Common myeloid progenitor, CD34-positive (primary cell): ENCODE results near the gene GPX2.

Experiments
- CTCF ChIA-PET: fragments of 350-600 bp; sonication (Branson Sonifier 250); formaldehyde crosslinking; loops from one replicate; lab custom pipeline; 2021; ENCODE audit warnings: antibody characterized with exemption; lab: Charles Lee
- POLR2A ChIA-PET: fragments of 350-600 bp; sonication (Branson Sonifier 250); formaldehyde crosslinking; loops from one replicate; lab custom pipeline; 2021; ENCODE audit warnings: antibody characterized with exemption; lab: Charles Lee
- DNase-seq, 3 donors: peaks; one replicate each; pipeline versions ENCODE4 v3.0.0 to v3.0.0-alpha.2; 2013
- H3K27ac ChIP-seq, 2 experiments: 1 replicate in 1 of 2; 2 replicates in 1 of 2; pipeline ENCODE4 v1.7.0; 2013; ENCODE audit warnings: inconsistent platforms in 2 of 2, low read length in 2 of 2, mild to moderate bottlenecking in 2 of 2, low read depth in 1 of 2, moderate library complexity in 1 of 2; ENCODE audit not compliant: severe bottlenecking in 2 of 2, insufficient read depth in 1 of 2, poor library complexity in 1 of 2
- H3K27me3 ChIP-seq, 5 experiments: replicated peaks in 2 of 5; 1 replicate in 3 of 5; 2 replicates in 2 of 5; pipeline versions ENCODE4 v1.6.1 to v1.7.0; 2013; ENCODE audit warnings: low read length in 4 of 5, mild to moderate bottlenecking in 2 of 5, moderate library complexity in 2 of 5, inconsistent platforms in 1 of 5; ENCODE audit not compliant: insufficient read depth in 5 of 5, control insufficient read depth in 4 of 5
- H3K36me3 ChIP-seq, 4 experiments: 1 replicate in 2 of 4; 2 replicates in 2 of 4; pipeline versions ENCODE4 v1.6.1 to v1.7.0; 2013; ENCODE audit warnings: low read length in 3 of 4, control low read depth in 1 of 4, mild to moderate bottlenecking in 1 of 4; ENCODE audit not compliant: control insufficient read depth in 4 of 4, insufficient read depth in 4 of 4
- H3K4me1 ChIP-seq, 4 experiments: 1 replicate in 3 of 4; 2 replicates in 1 of 4; pipeline versions ENCODE4 v1.6.1 to v1.7.1; 2013; ENCODE audit warnings: low read length in 3 of 4, mild to moderate bottlenecking in 3 of 4, control low read depth in 1 of 4, inconsistent platforms in 1 of 4, moderate library complexity in 1 of 4; ENCODE audit not compliant: control insufficient read depth in 4 of 4, insufficient read depth in 4 of 4; ENCODE audit errors: control extremely low read depth in 1 of 4
- H3K4me3 ChIP-seq, 7 experiments: 1 replicate in 4 of 7; 2 replicates in 3 of 7; pipeline versions ENCODE4 v1.5.1 to v1.7.0; 2013; ENCODE audit warnings: mild to moderate bottlenecking in 7 of 7, low read length in 6 of 7, moderate library complexity in 6 of 7, inconsistent platforms in 2 of 7, low read depth in 2 of 7, control low read depth in 1 of 7; ENCODE audit not compliant: insufficient read depth in 4 of 7, control insufficient read depth in 1 of 7; ENCODE audit errors: extremely low read depth in 1 of 7
- H3K9me3 ChIP-seq, 5 experiments: 1 replicate in 4 of 5; 2 replicates in 1 of 5; pipeline versions ENCODE4 v1.6.1 to v1.7.1; 2013; ENCODE audit warnings: low read length in 4 of 5, mild to moderate bottlenecking in 2 of 5, inconsistent platforms in 1 of 5, low read depth in 1 of 5, moderate library complexity in 1 of 5; ENCODE audit not compliant: control insufficient read depth in 4 of 5, insufficient read depth in 2 of 5; ENCODE audit errors: control extremely low read depth in 1 of 5
- WGBS: methylation state at CpG from one replicate; pipeline ENCODE4 v1.1.5; 2013; ENCODE audit not compliant: insufficient coverage; 5-methylcytosine and 5-hydroxymethylcytosine counted together

Gene GPX2

GRCh38 chr14:64970776-64971477, 28.4 kb upstream of the GPX2 start:
- ChIA-PET CTCF (interaction anchor here (1.0 to 3.0 kb wide), 9 partner anchors 9 to 158 kb away, joined by 3 to 16 read pairs (median 3); partner anchors contain the start of gene FNTB), POLR2A (no interaction called here)
- 74% methylated on average over 8 of the region's 8 CpGs for WGBS
- Histone ChIP-seq H3K4me1 (peaks cover 0 to 35% (median 27%) of the 10 kb centered on the region in 4 experiments), H3K9me3 (no peaks in the 10 kb centered on the region), H3K4me3 (peak overlapping the region in 4 of 7 experiments; percentile 67 to 80 (median 71)), H3K36me3 (no peaks in the 10 kb centered on the region), H3K27me3 (peaks cover 0 to 9% (median 0%) of the 10 kb centered on the region in 5 experiments), H3K27ac (no peak overlapping the region)
- DNase-seq = no peak

GRCh38 chr14:64970041-64970440, 27.5 kb upstream of the GPX2 start:
- H3K4me3 ChIP-seq = no peak overlapping the region
- no peak for DNase-seq
- WGBS = 6% methylated on average over 3 of the region's 3 CpGs
- ChIA-PET POLR2A (no interaction called here), CTCF (interaction anchor here (0.9 to 3.0 kb wide), 10 partner anchors 8 to 157 kb away, joined by 3 to 16 read pairs (median 3); partner anchors contain the start of gene FNTB)
- peaks cover 0 to 35% (median 27%) of the 10 kb centered on the region in 4 experiments for H3K4me1 ChIP-seq
- H3K27ac ChIP-seq = no peak overlapping the region
- no peaks in the 10 kb centered on the region for H3K36me3 ChIP-seq
- peaks cover 0 to 9% (median 0%) of the 10 kb centered on the region in 5 experiments for H3K27me3 ChIP-seq
- H3K9me3 ChIP-seq = no peaks in the 10 kb centered on the region

GRCh38 chr14:64968651-64969050, 26.1 kb upstream of the GPX2 start:
- ChIA-PET POLR2A (no interaction called here), CTCF (interaction anchor here (0.9 to 3.0 kb wide), 3 partner anchors 13 to 24 kb away, joined by 3 to 16 read pairs (median 3); no protein-coding TSS in a partner anchor)
- Histone ChIP-seq H3K4me1 (peaks cover 0 to 35% (median 27%) of the 10 kb centered on the region in 4 experiments), H3K9me3 (no peaks in the 10 kb centered on the region), H3K36me3 (no peaks in the 10 kb centered on the region), H3K27ac (no peak overlapping the region), H3K27me3 (peaks cover 0 to 9% (median 0%) of the 10 kb centered on the region in 5 experiments), H3K4me3 (no peak overlapping the region)
- no peak for DNase-seq
- 69% methylated on average over 6 of the region's 6 CpGs for WGBS

GRCh38 chr14:64968167-64968566, 25.6 kb upstream of the GPX2 start:
- peaks cover 0 to 9% (median 0%) of the 10 kb centered on the region in 5 experiments for H3K27me3 ChIP-seq
- no peak for DNase-seq
- 94% methylated on average over 6 of the region's 7 CpGs for WGBS
- H3K36me3 ChIP-seq = no peaks in the 10 kb centered on the region
- CTCF ChIA-PET = interaction anchor here (0.9 to 3.0 kb wide), 3 partner anchors 14 to 24 kb away, joined by 3 to 16 read pairs (median 3); no protein-coding TSS in a partner anchor
- no peak overlapping the region for H3K27ac ChIP-seq
- H3K4me1 ChIP-seq = peaks cover 0 to 35% (median 27%) of the 10 kb centered on the region in 4 experiments
- no peak overlapping the region for H3K4me3 ChIP-seq
- no peaks in the 10 kb centered on the region for H3K9me3 ChIP-seq
- POLR2A ChIA-PET = no interaction called here

GRCh38 chr14:64966976-64967375, 24.4 kb upstream of the GPX2 start:
- H3K4me3 ChIP-seq = no peak overlapping the region
- H3K9me3 ChIP-seq = no peaks in the 10 kb centered on the region
- peaks cover 0 to 30% (median 25%) of the 10 kb centered on the region in 4 experiments for H3K4me1 ChIP-seq
- H3K27ac ChIP-seq = no peak overlapping the region
- no peak for DNase-seq
- H3K36me3 ChIP-seq = no peaks in the 10 kb centered on the region
- ChIA-PET CTCF (interaction anchor here (1.4 kb wide), 1 partner anchor 14 kb away, joined by 5 read pairs; no protein-coding TSS in a partner anchor), POLR2A (no interaction called here)
- 80% methylated on average over 1 of the region's 2 CpGs for WGBS
- H3K27me3 ChIP-seq = peaks cover 0 to 6% (median 0%) of the 10 kb centered on the region in 5 experiments

GRCh38 chr14:64965356-64966000, 22.9 kb upstream of the GPX2 start:
- Histone ChIP-seq H3K4me1 (peaks cover 0 to 24% (median 18%) of the 10 kb centered on the region in 4 experiments), H3K27ac (no peak overlapping the region), H3K36me3 (no peaks in the 10 kb centered on the region), H3K27me3 (no peaks in the 10 kb centered on the region), H3K4me3 (no peak overlapping the region), H3K9me3 (no peaks in the 10 kb centered on the region)
- ChIA-PET POLR2A (no interaction called here), CTCF (interaction anchor here (1.1 to 1.4 kb wide), 2 partner anchors 16 to 82 kb away, joined by 3 to 5 read pairs; no protein-coding TSS in a partner anchor)
- DNase-seq = no peak
- 97% methylated on average over 8 of the region's 15 CpGs for WGBS
